HepG2 (cell line): ENCODE data around the gene CCT7. TPM values are rescaled to one million over a fixed set of nuclear protein-coding genes. Genes with fewer than 3 reads are reported as not detected.
A peak's percentile ranks its signal among the peaks of the same experiment; 100 is the strongest.

Experiments used
- AGO2 ChIP-seq: fragments of 200-400 bp; formaldehyde crosslinking; optimal IDR thresholded peaks from 2 replicates; pipeline ENCODE3; 2017; ENCODE audit warnings: mild to moderate bottlenecking, low read depth, low read length, moderate library complexity
- BRCA1 ChIP-seq: sonication (generic); formaldehyde crosslinking; IDR thresholded peaks from 2 replicates; pipeline ENCODE4 v1.4.0; 2020; ENCODE audit warnings: missing genetic modification reagents
- CREBL2 ChIP-seq: sonication (generic); formaldehyde crosslinking; IDR thresholded peaks from 2 replicates; pipeline ENCODE4 v1.8.1; 2023; ENCODE audit warnings: missing genetic modification reagents, mild to moderate bottlenecking, borderline replicate concordance
- GABPB1 ChIP-seq: IDR thresholded peaks from 2 replicates; pipeline ENCODE4 v1.6.1; 2016; ENCODE audit warnings: mild to moderate bottlenecking, missing genetic modification reagents, moderate library complexity, missing compliant biosample characterization
- GMEB2 ChIP-seq: IDR thresholded peaks from 2 replicates; pipeline ENCODE4 v1.6.1; 2016; ENCODE audit warnings: missing biosample characterization, missing genetic modification reagents, low read depth
- MLXIP ChIP-seq: sonication (generic); formaldehyde crosslinking; IDR thresholded peaks from 2 replicates; pipeline ENCODE4 v1.9.0; 2021; ENCODE audit warnings: missing genetic modification reagents, borderline replicate concordance
- PAF1 ChIP-seq: IDR thresholded peaks from 2 replicates; pipeline ENCODE4 v1.6.1; 2016; ENCODE audit warnings: missing genetic modification reagents, missing compliant biosample characterization
- SIX1 ChIP-seq: sonication (generic); formaldehyde crosslinking; IDR thresholded peaks from 2 replicates; pipeline ENCODE4 v1.4.0; 2020; ENCODE audit warnings: missing genetic modification reagents, borderline replicate concordance
- STAG1 ChIP-seq: sonication (generic); formaldehyde crosslinking; IDR thresholded peaks from 2 replicates; pipeline ENCODE4 v1.4.0; 2020; ENCODE audit warnings: missing genetic modification reagents
- ZNF138 ChIP-seq: sonication (generic); formaldehyde crosslinking; IDR thresholded peaks from 2 replicates; pipeline ENCODE4 v1.5.0; 2020; ENCODE audit warnings: mild to moderate bottlenecking, low read depth, missing genetic modification reagents
- ZSCAN20 ChIP-seq: sonication (generic); formaldehyde crosslinking; IDR thresholded peaks from 2 replicates; pipeline ENCODE4 v1.4.0; 2020; ENCODE audit warnings: missing genetic modification reagents, mild to moderate bottlenecking, borderline replicate concordance
- ZSCAN22 ChIP-seq: sonication (generic); formaldehyde crosslinking; IDR thresholded peaks from 2 replicates; pipeline ENCODE4 v1.4.0; 2020; ENCODE audit warnings: mild to moderate bottlenecking, missing genetic modification reagents
- polyA plus RNA-seq, 8 experiments: library from polyadenylated mRNA; depleted of rRNA in 3 of 8; stranded (reverse) in 7 of 8; unstranded in 1 of 8; fragments of >200 nt; fragmentation: Illumina TruSeq in 4 of 8; extraction: Trizol in 4 of 8; gene quantifications; 2 replicates each; pipeline versions ENCODE4 v1.2.1 to v1.2.3, GENCODE V29; 2011 to 2016; ENCODE audit warnings: low read depth in 4 of 8, missing spikeins in 1 of 8, mixed read lengths in 1 of 8; ENCODE audit not compliant: insufficient read depth in 1 of 8
- total RNA-seq, 5 experiments: library from RNA; depleted of rRNA; stranded (reverse); fragments of >200 nt; fragmentation: Illumina TruSeq; extraction: Trizol; gene quantifications; 2 replicates each; pipeline ENCODE4 v1.2.3, GENCODE V29; 2016; ENCODE audit warnings: low read depth in 1 of 5
- TF ChIP-seq, protein P1 (sequence below): sonication (generic); formaldehyde crosslinking; IDR thresholded peaks from 2 replicates; pipeline ENCODE4 v1.5.0; 2020; ENCODE audit warnings: missing genetic modification reagents
- TF ChIP-seq, protein P2 (sequence below): sonication (generic); formaldehyde crosslinking; IDR thresholded peaks from 2 replicates; pipeline ENCODE4; 2020; ENCODE audit warnings: missing genetic modification reagents, mild to moderate bottlenecking, borderline replicate concordance

CCT7 gene
- total and polyA plus RNA-seq, 2 of the 13 experiments (the other 11 are each of a cell fraction or from before 2014, with no cell fraction given), result 347 to 517 TPM

GRCh38 chr2:73283545-73284295 lies 49.6 kb downstream of the CCT7 start (continued):
- TF ChIP-seq, protein P1, sequence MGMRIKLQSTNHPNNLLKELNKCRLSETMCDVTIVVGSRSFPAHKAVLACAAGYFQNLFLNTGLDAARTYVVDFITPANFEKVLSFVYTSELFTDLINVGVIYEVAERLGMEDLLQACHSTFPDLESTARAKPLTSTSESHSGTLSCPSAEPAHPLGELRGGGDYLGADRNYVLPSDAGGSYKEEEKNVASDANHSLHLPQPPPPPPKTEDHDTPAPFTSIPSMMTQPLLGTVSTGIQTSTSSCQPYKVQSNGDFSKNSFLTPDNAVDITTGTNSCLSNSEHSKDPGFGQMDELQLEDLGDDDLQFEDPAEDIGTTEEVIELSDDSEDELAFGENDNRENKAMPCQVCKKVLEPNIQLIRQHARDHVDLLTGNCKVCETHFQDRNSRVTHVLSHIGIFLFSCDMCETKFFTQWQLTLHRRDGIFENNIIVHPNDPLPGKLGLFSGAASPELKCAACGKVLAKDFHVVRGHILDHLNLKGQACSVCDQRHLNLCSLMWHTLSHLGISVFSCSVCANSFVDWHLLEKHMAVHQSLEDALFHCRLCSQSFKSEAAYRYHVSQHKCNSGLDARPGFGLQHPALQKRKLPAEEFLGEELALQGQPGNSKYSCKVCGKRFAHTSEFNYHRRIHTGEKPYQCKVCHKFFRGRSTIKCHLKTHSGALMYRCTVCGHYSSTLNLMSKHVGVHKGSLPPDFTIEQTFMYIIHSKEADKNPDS, result no peak
- TF ChIP-seq ZSCAN20 (CRISPR knock-in tag) (peak; percentile 19; the same call in 1 of the 2 replicates), GABPB1 (CRISPR knock-in tag) (peak; percentile 8; the same call in 1 of the 2 replicates), ZSCAN22 (CRISPR knock-in tag) (no peak), AGO2 (peak; percentile 23), GMEB2 (CRISPR knock-in tag) (no peak), CREBL2 (CRISPR knock-in tag) (peak; percentile 22; the same call in 1 of the 2 replicates), ZNF138 (CRISPR knock-in tag) (no peak), STAG1 (CRISPR knock-in tag) (no peak), SIX1 (no peak), PAF1 (CRISPR knock-in tag) (no peak), BRCA1 (no peak), MLXIP (no peak)
- TF ChIP-seq, protein P2, sequence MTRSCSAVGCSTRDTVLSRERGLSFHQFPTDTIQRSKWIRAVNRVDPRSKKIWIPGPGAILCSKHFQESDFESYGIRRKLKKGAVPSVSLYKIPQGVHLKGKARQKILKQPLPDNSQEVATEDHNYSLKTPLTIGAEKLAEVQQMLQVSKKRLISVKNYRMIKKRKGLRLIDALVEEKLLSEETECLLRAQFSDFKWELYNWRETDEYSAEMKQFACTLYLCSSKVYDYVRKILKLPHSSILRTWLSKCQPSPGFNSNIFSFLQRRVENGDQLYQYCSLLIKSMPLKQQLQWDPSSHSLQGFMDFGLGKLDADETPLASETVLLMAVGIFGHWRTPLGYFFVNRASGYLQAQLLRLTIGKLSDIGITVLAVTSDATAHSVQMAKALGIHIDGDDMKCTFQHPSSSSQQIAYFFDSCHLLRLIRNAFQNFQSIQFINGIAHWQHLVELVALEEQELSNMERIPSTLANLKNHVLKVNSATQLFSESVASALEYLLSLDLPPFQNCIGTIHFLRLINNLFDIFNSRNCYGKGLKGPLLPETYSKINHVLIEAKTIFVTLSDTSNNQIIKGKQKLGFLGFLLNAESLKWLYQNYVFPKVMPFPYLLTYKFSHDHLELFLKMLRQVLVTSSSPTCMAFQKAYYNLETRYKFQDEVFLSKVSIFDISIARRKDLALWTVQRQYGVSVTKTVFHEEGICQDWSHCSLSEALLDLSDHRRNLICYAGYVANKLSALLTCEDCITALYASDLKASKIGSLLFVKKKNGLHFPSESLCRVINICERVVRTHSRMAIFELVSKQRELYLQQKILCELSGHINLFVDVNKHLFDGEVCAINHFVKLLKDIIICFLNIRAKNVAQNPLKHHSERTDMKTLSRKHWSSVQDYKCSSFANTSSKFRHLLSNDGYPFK (CRISPR knock-in tag), result no peak
